WI38 (cell line): ENCODE data around the gene MELK.

Experiments used
- H3K4me3 ChIP-seq: 2 replicates; pipeline ENCODE4 v1.5.1; 2011; ENCODE audit warnings: low read depth, mild to moderate bottlenecking, control low read depth, low read length
- TF ChIP-seq, protein P1 (sequence below): IDR thresholded peaks from 2 replicates; pipeline ENCODE4 v1.5.1; 2012; ENCODE audit warnings: low read depth, mild to moderate bottlenecking, control low read depth, low read length

Gene MELK

GRCh38 chr9:36704148-36704547, 131.5 kb downstream of the MELK start:
- TF ChIP-seq, protein P1, sequence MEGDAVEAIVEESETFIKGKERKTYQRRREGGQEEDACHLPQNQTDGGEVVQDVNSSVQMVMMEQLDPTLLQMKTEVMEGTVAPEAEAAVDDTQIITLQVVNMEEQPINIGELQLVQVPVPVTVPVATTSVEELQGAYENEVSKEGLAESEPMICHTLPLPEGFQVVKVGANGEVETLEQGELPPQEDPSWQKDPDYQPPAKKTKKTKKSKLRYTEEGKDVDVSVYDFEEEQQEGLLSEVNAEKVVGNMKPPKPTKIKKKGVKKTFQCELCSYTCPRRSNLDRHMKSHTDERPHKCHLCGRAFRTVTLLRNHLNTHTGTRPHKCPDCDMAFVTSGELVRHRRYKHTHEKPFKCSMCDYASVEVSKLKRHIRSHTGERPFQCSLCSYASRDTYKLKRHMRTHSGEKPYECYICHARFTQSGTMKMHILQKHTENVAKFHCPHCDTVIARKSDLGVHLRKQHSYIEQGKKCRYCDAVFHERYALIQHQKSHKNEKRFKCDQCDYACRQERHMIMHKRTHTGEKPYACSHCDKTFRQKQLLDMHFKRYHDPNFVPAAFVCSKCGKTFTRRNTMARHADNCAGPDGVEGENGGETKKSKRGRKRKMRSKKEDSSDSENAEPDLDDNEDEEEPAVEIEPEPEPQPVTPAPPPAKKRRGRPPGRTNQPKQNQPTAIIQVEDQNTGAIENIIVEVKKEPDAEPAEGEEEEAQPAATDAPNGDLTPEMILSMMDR = no peak
- no peak overlapping the region for H3K4me3 ChIP-seq

- H3K4me3 ChIP-seq = no peak overlapping the region
- TF ChIP-seq, protein P1 = no peak
Observed at GRCh38 chr9:36713515-36714490, 141.1 kb downstream of the MELK start.

GRCh38 chr9:36716496-36716895, 143.8 kb downstream of the MELK start:
- TF ChIP-seq, protein P1 = no peak
- H3K4me3 ChIP-seq = no peak overlapping the region

DNA sequence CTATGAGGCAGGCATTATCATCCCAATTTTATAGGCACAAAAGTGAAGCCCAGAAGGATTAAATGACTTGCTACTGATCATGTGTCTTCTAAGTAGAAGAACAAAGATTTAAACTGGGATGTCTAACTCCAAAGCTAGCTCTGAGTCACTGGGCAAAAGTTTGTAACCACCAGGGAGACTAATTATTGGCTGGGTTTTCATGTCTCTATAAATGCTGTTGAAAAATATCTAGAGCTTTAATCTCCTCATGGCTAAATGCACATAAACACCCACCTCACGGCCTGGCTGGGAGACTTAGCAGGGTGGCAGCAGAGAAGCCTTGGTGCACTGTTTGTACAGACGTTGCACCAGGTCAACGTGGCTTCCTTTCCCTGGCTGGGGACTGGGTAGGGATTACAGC, 144.6 kb downstream of the MELK start:
- TF ChIP-seq, protein P1 = no peak
- H3K4me3 ChIP-seq = no peak overlapping the region

- TF ChIP-seq, protein P1 = no peak
- no peak overlapping the region for H3K4me3 ChIP-seq
Observed at GRCh38 chr9:36718612-36719011, 145.9 kb downstream of the MELK start.

DNA sequence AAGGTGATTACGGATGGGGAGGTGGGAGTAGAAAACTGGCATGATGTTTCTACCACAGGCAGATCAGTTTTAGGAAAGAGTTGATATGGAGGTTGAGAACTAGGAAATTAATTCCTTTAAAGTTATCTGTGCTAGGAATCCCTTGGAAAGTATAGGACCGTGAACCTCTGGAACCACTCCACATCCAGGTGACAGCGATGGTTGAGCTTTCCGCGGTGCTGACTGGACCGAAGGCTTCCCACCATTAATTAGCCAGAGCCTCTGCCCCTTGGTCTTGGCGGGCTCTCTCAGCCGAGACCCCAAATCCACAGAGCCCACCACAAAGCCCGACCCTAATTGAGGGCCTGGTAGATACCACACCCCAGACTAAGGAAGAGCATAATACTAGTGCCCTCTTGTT, 147.3 kb downstream of the MELK start:
- TF ChIP-seq, protein P1 = no peak
- H3K4me3 ChIP-seq = no peak overlapping the region

GRCh38 chr9:36721846-36722588, 149.3 kb downstream of the MELK start:
- H3K4me3 ChIP-seq = no peak overlapping the region
- TF ChIP-seq, protein P1 = no peak
